Transverse colon (tissue), 4 donors: ENCODE data around the gene ALG8. TPM values are rescaled to one million over a fixed set of nuclear protein-coding genes. Genes with fewer than 3 reads are reported as not detected.

Experiments
- DNase-seq: peaks from one replicate; pipeline ENCODE4 v3.0.0-alpha.2; 2019
- H3K27ac ChIP-seq, 4 donors: fragments of 200-600 bp; sonication (generic); 2 replicates each; pipeline ENCODE4 v1.5.1; 2016 to 2018; ENCODE audit warnings: inconsistent platforms in 4 of 4
- H3K27me3 ChIP-seq: fragments of 200-600 bp; sonication (generic); 2 replicates; pipeline ENCODE4 v1.5.1; 2017; ENCODE audit warnings: inconsistent platforms
- H3K36me3 ChIP-seq, 4 donors: fragments of 200-600 bp; sonication (generic); 2 replicates each; pipeline ENCODE4 v1.5.1; 2017 to 2019; ENCODE audit warnings: inconsistent platforms in 4 of 4
- H3K4me1 ChIP-seq, 4 donors: fragments of 200-600 bp; sonication (generic); 2 replicates each; pipeline ENCODE4 v1.5.1; 2017 to 2020; ENCODE audit warnings: inconsistent platforms in 4 of 4
- H3K4me3 ChIP-seq, 4 donors: fragments of 200-600 bp; sonication (generic); 1 replicate in 1 of 4; 2 replicates in 3 of 4; pipeline versions ENCODE4 v1.5.1 to v1.6.1; 2017 to 2019; ENCODE audit warnings: inconsistent platforms in 4 of 4
- H3K9me3 ChIP-seq, 2 donors: fragments of 200-600 bp; sonication (generic); 2 replicates each; pipeline ENCODE4 v1.5.1; 2017 to 2019; ENCODE audit warnings: inconsistent platforms in 2 of 2
- CTCF ChIP-seq, 5 experiments: fragments of 200-600 bp in 3 of 5; fragments of 450-650 bp in 2 of 5; sonication (generic) in 3 of 5; IDR thresholded peaks; 1 replicate in 2 of 5; 2 replicates in 3 of 5; pipeline ENCODE4 v1.5.1; 2016 to 2017; ENCODE audit warnings: antibody characterized with exemption in 5 of 5, inconsistent platforms in 3 of 5, mild to moderate bottlenecking in 2 of 5, moderate library complexity in 1 of 5
- EP300 ChIP-seq: sonication (generic); formaldehyde crosslinking; IDR thresholded peaks from one replicate; pipeline ENCODE4 v1.6.1; 2017; ENCODE audit warnings: antibody characterized with exemption, low read depth
- POLR2A ChIP-seq: fragments of 450-650 bp; IDR thresholded peaks from one replicate; pipeline ENCODE4 v1.6.1; 2016; ENCODE audit warnings: antibody characterized with exemption, mild to moderate bottlenecking, moderate library complexity
- POLR2AphosphoS5 ChIP-seq, 3 donors: sonication (generic); formaldehyde crosslinking; IDR thresholded peaks; one replicate each; pipeline ENCODE4 v1.6.1; 2016; ENCODE audit warnings: antibody characterized with exemption in 3 of 3
- WGBS, 2 donors: methylation state at CpG; one replicate each; pipeline ENCODE4 v1.1.5; 2018; ENCODE audit warnings: low coverage in 1 of 2; 5-methylcytosine and 5-hydroxymethylcytosine counted together
- in situ Hi-C, 4 donors: fragments of 200-750 bp; cut with MboI; loops; one replicate each; pipeline versions ENCODE4 v1.15.0 to v1.15.1; 2017; ENCODE audit warnings: low sequenced_read_pairs in 3 of 4, low pct_ligation_motif_present in 1 of 4, low pct_unique_long_range_greater_than_20kb in 1 of 4
- intact Hi-C: fragments of 100-400 bp; cut with DNase I; formaldehyde crosslinking; loops from one replicate; pipeline ENCODE4 v1.15.1; 2023; ENCODE audit warnings: low total_unique reads
- total RNA-seq, 4 donors: library from RNA; depleted of rRNA; stranded (reverse); fragments of >200 nt; gene quantifications; one replicate each; pipeline ENCODE4 v1.1.0, GENCODE V29; 2016

ALG8 gene
- total RNA-seq, 4 donors from 2014 or later = 4.9 to 28.9 (median 14.5) TPM

GRCh38 chr11:78156127-78156844, 16.9 kb upstream of the ALG8 start:
- DNase-seq = no peak
- in situ Hi-C loops = no loop called here

GRCh38 chr11:78151804-78152203, 12.4 kb upstream of the ALG8 start:
- TF ChIP-seq POLR2A = no peak
- TF ChIP-seq POLR2AphosphoS5 (IDR thresholded peaks at IDR 0.05) = no peak
- TF ChIP-seq CTCF (IDR thresholded peaks at IDR 0.05) = no peak
- TF ChIP-seq EP300 = no peak
- DNase-seq = no peak
- in situ Hi-C loops = no loop called here
- Histone ChIP-seq H3K4me3 (no peak overlapping the region), H3K36me3 (no peaks in the 10 kb centered on the region), H3K9me3 (no peaks in the 10 kb centered on the region), H3K4me1 (no peaks in the 10 kb centered on the region), H3K27me3 (no peaks in the 10 kb centered on the region), H3K27ac (no peak overlapping the region)
- intact Hi-C loops = loop anchor here (5.0 kb wide), 1 partner anchor 35 kb away; the partner anchor contains the start of genes KCTD21 and USP35

More at GRCh38 chr11:78156127-78156844, 16.9 kb upstream of the ALG8 start:
- Histone ChIP-seq H3K27me3 (no peaks in the 10 kb centered on the region), H3K4me1 (peaks cover 0 to under 1% (median 0%) of the 10 kb centered on the region in 4 donors), H3K27ac (no peak overlapping the region), H3K9me3 (no peaks in the 10 kb centered on the region), H3K4me3 (no peak overlapping the region), H3K36me3 (no peaks in the 10 kb centered on the region)
- intact Hi-C loops = no loop called here
- 66 to 88% methylated on average over 2 to 6 of the region's 6 CpGs for WGBS, 2 donors
- TF ChIP-seq POLR2AphosphoS5 (IDR thresholded peaks at IDR 0.05) (no peak), POLR2A (no peak), CTCF (IDR thresholded peaks at IDR 0.05) (no peak), EP300 (no peak)

GRCh38 chr11:78150754-78151153, 11.3 kb upstream of the ALG8 start:
- intact Hi-C loops = loop anchor here (5.0 kb wide), 1 partner anchor 37 kb away; the partner anchor contains the start of genes KCTD21 and USP35
- Histone ChIP-seq H3K27me3 (no peaks in the 10 kb centered on the region), H3K36me3 (no peaks in the 10 kb centered on the region), H3K9me3 (no peaks in the 10 kb centered on the region), H3K4me3 (no peak overlapping the region), H3K27ac (no peak overlapping the region), H3K4me1 (no peaks in the 10 kb centered on the region)
- in situ Hi-C loops = no loop called here
- TF ChIP-seq POLR2A (no peak), EP300 (no peak), POLR2AphosphoS5 (IDR thresholded peaks at IDR 0.05) (no peak), CTCF (IDR thresholded peaks at IDR 0.05) (no peak)
- DNase-seq = no peak

GRCh38 chr11:78150346-78150745, 10.9 kb upstream of the ALG8 start:
- DNase-seq = no peak
- Histone ChIP-seq H3K36me3 (no peaks in the 10 kb centered on the region), H3K4me3 (no peak overlapping the region), H3K27me3 (no peaks in the 10 kb centered on the region), H3K4me1 (no peaks in the 10 kb centered on the region), H3K27ac (no peak overlapping the region), H3K9me3 (no peaks in the 10 kb centered on the region)
- in situ Hi-C loops (no loop called here), intact Hi-C loops (loop anchor here (5.0 kb wide), 1 partner anchor 37 kb away; the partner anchor contains the start of genes KCTD21 and USP35)
- no peak for TF ChIP-seq POLR2AphosphoS5 (IDR thresholded peaks at IDR 0.05)
- no peak for TF ChIP-seq POLR2A
- no peak for TF ChIP-seq CTCF (IDR thresholded peaks at IDR 0.05)
- TF ChIP-seq EP300 = no peak
- 81 to 83% methylated on average over 2 to 4 of the region's 4 CpGs for WGBS, 2 donors
